Peyer's patch (tissue), 4 donors: ENCODE data around the gene TMEM14C.

Experiments
- POLR2A ChIP-seq, 2 donors: fragments of 450-650 bp; IDR thresholded peaks; one replicate each; pipeline ENCODE4 v1.5.1; 2017; ENCODE audit warnings: antibody characterized with exemption in 2 of 2, mild to moderate bottlenecking in 2 of 2, moderate library complexity in 2 of 2
- TF ChIP-seq, protein P1 (sequence below), 6 experiments: fragments of 450-650 bp in 4 of 6; fragments of 200-600 bp in 2 of 6; sonication (generic) in 1 of 6; IDR thresholded peaks; one replicate each; pipeline ENCODE4 v1.5.1; 2017 to 2019; ENCODE audit warnings: antibody characterized with exemption in 6 of 6, mild to moderate bottlenecking in 3 of 6, moderate library complexity in 1 of 6

DNA sequence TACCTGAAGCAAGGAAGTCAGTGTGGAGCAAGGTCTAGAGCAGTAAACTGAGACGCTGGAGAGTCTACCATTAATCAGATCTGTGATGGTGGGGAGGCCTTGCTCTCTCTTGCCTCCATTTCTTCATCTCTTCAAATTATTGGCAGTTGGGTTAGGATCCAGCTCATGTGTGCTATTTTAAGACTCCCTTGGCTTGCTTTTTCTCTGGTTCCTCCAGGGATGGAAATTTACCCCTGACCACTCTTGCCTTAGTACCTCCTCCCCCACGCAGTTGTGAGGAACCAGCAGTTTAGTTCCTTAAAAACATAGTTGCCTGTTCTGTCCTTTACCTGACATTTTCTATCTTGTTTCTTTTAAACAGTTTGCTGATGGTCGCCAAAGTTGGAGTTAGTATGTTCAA lies 7.4 kb downstream of the TMEM14C start:
- no peak for TF ChIP-seq POLR2A (IDR thresholded peaks at IDR 0.05)
- TF ChIP-seq, protein P1, sequence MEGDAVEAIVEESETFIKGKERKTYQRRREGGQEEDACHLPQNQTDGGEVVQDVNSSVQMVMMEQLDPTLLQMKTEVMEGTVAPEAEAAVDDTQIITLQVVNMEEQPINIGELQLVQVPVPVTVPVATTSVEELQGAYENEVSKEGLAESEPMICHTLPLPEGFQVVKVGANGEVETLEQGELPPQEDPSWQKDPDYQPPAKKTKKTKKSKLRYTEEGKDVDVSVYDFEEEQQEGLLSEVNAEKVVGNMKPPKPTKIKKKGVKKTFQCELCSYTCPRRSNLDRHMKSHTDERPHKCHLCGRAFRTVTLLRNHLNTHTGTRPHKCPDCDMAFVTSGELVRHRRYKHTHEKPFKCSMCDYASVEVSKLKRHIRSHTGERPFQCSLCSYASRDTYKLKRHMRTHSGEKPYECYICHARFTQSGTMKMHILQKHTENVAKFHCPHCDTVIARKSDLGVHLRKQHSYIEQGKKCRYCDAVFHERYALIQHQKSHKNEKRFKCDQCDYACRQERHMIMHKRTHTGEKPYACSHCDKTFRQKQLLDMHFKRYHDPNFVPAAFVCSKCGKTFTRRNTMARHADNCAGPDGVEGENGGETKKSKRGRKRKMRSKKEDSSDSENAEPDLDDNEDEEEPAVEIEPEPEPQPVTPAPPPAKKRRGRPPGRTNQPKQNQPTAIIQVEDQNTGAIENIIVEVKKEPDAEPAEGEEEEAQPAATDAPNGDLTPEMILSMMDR (IDR thresholded peaks at IDR 0.05) = no peak
